NCI-H446 (cell line): ENCODE data around the gene HMGN1.
A peak's percentile ranks its signal among the peaks of the same experiment; 100 is the strongest.
"Not testable (repeated sequence)": the region's sequence is repeated elsewhere in the genome, so short reads cannot be mapped to it uniquely, and the experiment has no call there.

Experiments
- DNase-seq, 2 experiments: peaks; one replicate each; lab custom pipeline; 2025; lab: John Stamatoyannopoulos, UW

Gene HMGN1

GRCh38 chr21:39348355-39349210 lies at the start of gene HMGN1:
Gene HMGN1, minus strand, starts transcription at chr21:39349088. Its CDS starts 171 bp downstream, at chr21:39348917.
- DNase-seq = peak; percentile 95 to 98

- DNase-seq = no peak
Measured at GRCh38 chr21:39397646-39398385, 48.9 kb upstream of the HMGN1 start.

- no peak for DNase-seq
Measured at GRCh38 chr21:39392981-39393380, 44.1 kb upstream of the HMGN1 start.

- DNase-seq = no peak
Measured at GRCh38 chr21:39390212-39390765, 41.4 kb upstream of the HMGN1 start.

GRCh38 chr21:39388811-39389155 lies 39.9 kb upstream of the HMGN1 start:
- DNase-seq = no peak

DNA sequence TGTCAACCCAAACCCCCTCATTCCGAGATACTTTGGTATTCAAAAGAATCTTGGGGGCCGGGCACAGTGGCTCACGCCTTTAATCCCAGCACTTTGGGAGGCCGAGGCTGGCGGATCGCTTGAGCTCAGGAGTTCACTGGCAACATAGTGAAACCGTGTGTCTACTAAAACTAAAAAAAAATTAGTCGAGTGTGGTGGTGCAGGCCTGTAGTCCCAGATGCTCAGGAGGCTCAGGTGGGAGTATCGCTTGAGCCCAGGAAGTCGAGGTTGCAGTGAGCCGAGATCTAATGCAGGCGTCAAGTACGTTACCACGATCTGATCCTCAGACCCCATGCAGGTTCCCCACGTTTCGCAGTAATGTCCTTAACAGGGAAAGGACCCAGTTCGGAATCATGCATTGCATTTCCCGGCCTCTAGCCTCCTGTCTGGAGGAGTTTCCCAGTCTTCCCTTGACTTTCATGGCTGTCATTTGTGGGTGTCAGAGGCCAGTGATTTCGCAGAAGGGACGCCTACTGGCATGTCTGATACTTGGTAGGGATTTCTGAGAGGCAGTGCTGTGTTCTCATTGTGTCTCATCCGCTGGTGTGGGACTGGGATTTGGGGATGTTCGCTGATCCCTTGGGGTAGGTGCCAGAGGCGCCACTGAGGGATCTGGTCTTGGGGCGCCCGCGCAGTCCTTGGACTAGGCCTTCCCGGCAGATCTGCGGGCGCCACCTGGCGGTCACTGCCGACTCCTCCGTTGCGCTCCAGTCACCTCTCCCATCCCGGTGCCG lies 39.3 kb upstream of the HMGN1 start:
- DNase-seq = peak; percentile 74 to 90

GRCh38 chr21:39387461-39388037 lies 38.7 kb upstream of the HMGN1 start:
- DNase-seq = peak; percentile 94 to 97

DNA sequence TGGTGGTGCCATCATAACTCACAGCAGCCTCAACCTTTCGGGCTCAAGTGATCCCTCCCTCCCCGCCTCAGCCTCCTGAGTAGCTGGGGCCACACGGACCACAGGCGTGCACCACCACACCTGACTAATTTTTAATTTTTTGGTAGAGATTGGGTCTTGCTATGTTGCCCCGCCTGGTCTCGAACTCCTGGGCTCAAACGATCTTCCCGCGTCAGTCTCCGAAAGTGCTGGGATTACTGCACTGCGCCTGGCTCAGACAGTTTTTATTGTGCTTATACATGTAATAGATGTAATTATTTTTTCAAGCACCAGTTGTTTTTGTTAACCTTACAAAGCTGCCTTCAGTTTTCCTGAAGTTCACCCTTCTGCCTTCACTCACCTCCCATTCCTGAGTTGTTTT lies 38.0 kb upstream of the HMGN1 start:
- DNase-seq = no peak

GRCh38 chr21:39386194-39386593 lies 37.3 kb upstream of the HMGN1 start:
- DNase-seq = no peak

DNA sequence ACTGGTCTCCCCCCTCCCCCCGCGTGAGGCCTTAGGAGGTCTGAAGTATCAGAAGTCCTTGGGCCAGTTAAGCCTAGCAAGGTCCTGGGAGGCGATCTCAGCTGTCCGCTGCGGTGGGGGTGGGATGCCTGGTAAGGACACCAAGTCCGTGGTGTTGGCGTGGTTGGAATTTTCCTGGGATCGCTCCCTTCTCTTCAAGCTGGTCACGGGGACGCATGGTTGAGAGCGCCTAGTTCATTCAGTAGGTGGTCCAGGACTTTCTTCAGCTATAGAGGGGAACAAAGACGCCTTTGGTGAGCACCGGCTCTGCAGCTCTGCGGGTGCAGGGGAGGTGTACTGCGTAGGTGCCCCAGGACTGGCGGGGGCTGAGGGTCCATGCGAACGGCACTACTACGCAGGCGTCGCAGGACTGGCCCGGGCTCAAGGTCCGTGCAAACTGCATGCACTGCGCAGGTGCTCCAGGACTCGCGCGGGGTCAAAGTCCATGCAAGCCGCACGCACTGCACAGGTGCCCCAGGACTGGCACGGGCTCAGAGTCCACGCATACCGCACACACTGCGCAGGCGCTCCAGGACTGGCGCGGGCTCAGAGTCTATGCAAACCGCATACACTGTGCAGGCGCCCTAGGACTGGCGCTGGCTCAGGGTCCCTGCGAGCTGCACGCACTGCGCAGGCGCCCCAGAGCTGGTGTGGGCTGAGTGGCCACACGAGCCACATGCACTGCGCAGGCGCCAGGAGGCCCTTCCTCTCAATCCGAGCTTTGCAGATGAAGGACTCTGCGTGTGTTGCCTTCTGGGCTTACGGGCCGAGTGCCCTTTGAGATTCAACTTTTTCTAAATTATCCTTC lies 36.6 kb upstream of the HMGN1 start:
- no peak for DNase-seq

DNA sequence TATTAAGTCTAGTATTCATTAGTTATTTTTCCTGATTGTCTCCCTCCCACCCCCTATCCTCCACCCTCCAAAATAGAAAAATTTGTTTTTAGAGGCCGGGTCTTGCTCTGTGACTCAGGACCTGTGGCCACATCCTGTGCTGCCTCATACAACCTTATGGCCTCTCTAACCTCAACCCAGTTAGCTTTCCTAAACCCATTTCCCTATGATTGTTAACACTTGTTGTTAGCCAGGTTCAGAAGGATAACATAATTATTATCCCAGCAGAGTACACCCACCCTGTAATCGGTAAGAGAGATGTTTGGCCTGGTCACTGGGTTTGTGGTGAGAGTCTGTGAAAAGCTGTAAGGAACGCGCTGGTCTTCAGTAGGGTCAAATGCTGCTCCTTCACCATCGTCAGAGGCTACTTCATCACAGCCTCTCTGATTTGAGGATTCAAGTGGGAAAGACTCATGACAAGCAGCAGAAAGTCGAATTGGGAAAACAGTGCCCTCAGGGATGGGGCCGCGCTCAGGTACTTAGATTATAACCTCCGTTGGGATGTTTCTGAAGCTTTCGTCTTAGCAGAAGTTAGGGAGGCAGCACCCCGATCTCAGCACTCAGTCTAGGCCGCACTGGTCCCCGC lies 35.9 kb upstream of the HMGN1 start:
- no peak for DNase-seq

- not testable (repeated sequence) for DNase-seq
Measured at GRCh38 chr21:39382096-39382495, 33.2 kb upstream of the HMGN1 start.

- DNase-seq = no peak
Measured at GRCh38 chr21:39381009-39381408, 32.1 kb upstream of the HMGN1 start.

DNA sequence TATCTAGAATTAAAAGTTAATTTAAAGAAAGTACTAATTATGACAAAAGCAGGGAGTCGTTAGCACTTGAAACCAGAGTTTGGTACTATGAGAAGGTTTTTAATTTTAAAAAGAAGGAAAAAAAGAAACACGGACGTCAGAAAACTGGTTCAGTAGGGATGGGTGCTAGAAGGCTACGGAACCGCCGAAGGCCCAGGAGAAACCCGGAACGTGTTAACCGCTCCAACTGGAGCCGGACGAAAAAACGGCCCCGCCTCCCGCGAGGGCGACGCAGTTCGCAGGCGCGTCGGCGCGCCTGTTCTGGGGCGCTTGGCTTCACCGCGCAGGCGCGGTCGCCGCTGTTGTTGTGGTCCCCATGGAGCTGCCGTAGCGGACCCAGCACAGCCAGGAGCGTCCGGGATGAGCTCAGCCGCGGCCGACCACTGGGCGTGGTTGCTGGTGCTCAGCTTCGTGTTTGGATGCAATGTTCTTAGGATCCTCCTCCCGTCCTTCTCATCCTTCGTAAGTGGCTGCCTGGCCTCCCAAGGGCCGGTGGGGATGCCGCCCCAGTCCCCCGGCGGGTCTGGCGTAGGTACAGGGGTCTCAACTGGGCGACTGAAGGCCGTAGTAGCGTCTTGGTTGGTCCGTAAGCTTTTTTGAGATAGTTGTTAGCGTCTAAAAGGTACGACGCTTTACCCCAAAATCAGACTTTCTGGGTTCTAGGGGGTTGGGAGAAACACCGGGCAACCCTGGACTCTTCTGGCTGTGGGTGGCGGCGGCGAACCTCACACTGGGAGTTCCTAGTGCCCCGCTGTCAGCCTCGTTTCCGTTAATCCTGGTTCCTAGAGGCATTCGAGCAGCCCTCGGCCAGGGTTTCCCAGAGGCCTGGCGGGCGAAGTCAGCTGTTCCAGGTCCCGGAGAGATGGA lies 31.4 kb upstream of the HMGN1 start:
- DNase-seq = peak; percentile 81 to 95

DNA sequence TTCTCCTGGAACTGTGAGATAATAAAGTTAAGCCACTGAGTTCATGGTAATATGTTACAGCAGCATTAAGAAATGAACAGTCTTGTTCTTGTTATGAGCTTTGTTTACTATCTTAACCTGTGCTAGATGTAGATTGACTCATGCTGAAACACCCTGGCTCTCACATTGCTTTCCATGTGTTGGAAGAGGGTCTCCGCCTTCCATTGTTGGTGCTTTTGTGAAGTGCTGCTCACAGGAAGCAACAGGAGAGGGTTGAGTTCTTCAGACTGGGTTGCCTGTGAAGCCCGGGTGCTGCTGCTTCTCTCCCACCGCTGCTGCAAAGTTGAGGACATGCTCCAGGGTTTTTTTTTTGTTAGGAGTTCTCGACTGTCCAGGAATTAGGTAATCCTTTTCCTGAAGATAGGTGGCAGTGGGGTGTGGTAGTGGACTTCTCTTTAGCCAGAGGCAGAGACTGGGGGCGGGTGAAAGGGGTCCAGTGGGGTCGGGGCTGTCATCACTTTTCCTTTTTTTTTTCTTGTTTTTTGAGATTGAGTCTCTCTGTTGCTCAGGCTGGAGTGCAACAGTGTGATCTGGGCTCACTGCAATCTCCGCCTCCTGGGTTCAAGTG lies 28.7 kb upstream of the HMGN1 start:
- DNase-seq = no peak

- DNase-seq = no peak
Measured at GRCh38 chr21:39375446-39375845, 26.6 kb upstream of the HMGN1 start.

GRCh38 chr21:39374046-39374445 lies 25.2 kb upstream of the HMGN1 start:
- DNase-seq = no peak

DNA sequence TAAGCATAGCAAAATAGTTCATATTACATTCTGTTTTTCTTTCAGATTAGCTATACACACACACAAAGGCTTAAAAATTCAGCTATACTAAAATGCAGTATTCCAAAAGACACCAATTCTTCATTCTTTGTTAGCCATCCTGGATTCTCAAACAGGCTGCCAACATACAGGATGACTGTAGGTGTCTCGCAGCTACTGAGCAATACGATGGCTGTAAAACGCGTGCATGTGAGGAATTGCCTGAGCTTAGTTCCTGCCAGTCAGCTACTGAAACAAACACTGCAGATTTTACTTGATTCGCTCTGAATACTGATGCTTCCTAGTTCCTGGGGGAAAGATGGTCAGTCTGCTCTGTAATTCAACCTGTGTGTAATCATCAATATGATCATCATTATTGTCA lies 24.7 kb upstream of the HMGN1 start:
- peak in 1 of 2 experiments; percentile 21 for DNase-seq

- DNase-seq = not testable (repeated sequence)
Measured at GRCh38 chr21:39369896-39370288, 21.0 kb upstream of the HMGN1 start.
